Memory B cell (primary cell): ENCODE results near the gene MFAP3L.
"Not testable (repeated sequence)": the region's sequence is repeated elsewhere in the genome, so short reads cannot be mapped to it uniquely, and the experiment has no call there.

Source experiments
- ATAC-seq: fragments of 150-1000 bp; cut with Tn5 transposase; 2 replicates; pipeline ENCODE4 v1.10.0; 2021; ENCODE audit warnings: low read depth, mild to moderate bottlenecking, moderate library complexity
- DNase-seq, 2 donors: peaks; one replicate each; pipeline ENCODE4 v3.0.0; 2022; ENCODE audit warnings: low spot score in 2 of 2
- H3K27ac Mint-ChIP-seq: one replicate; pipeline ENCODE4 v1.8.0; 2022; ENCODE audit warnings: mild to moderate bottlenecking, moderate library complexity, mixed read lengths
- H3K27me3 Mint-ChIP-seq: one replicate; pipeline ENCODE4 v1.8.0; 2022; ENCODE audit warnings: mixed read lengths
- H3K36me3 Mint-ChIP-seq: one replicate; pipeline ENCODE4 v1.8.0; 2022; ENCODE audit warnings: mild to moderate bottlenecking, mixed read lengths
- H3K4me1 Mint-ChIP-seq: one replicate; pipeline ENCODE4 v1.8.0; 2022; ENCODE audit warnings: mixed read lengths
- H3K4me3 Mint-ChIP-seq: one replicate; pipeline ENCODE4 v1.8.0; 2022; ENCODE audit warnings: mild to moderate bottlenecking, moderate library complexity, mixed read lengths
- H3K9me3 Mint-ChIP-seq: one replicate; pipeline ENCODE4 v1.8.0; 2022; ENCODE audit warnings: mixed read lengths

MFAP3L gene

GRCh38 chr4:169957785-169958184 is 68.4 kb downstream of the MFAP3L start:
- peaks cover 4% of the 10 kb centered on the region for H3K4me1 Mint-ChIP-seq
- H3K4me3 Mint-ChIP-seq, result no peak overlapping the region
- H3K27me3 Mint-ChIP-seq, result no peaks in the 10 kb centered on the region
- no peak for ATAC-seq
- no peak for DNase-seq
- no peak overlapping the region for H3K27ac Mint-ChIP-seq
- H3K36me3 Mint-ChIP-seq, result no peaks in the 10 kb centered on the region
- peaks cover 2% of the 10 kb centered on the region for H3K9me3 Mint-ChIP-seq

GRCh38 chr4:169956091-169956843 is 69.9 kb downstream of the MFAP3L start:
- no peak for ATAC-seq
- no peaks in the 10 kb centered on the region for H3K36me3 Mint-ChIP-seq
- H3K4me1 Mint-ChIP-seq, result peaks cover 8% of the 10 kb centered on the region
- H3K27me3 Mint-ChIP-seq, result no peaks in the 10 kb centered on the region
- no peak overlapping the region for H3K4me3 Mint-ChIP-seq
- DNase-seq, result no peak
- peaks cover 2% of the 10 kb centered on the region for H3K9me3 Mint-ChIP-seq
- H3K27ac Mint-ChIP-seq, result no peak overlapping the region

- no peaks in the 10 kb centered on the region for H3K36me3 Mint-ChIP-seq
These were observed 70.7 kb downstream of the MFAP3L start for GRCh38 chr4:169955521-169955920.

GRCh38 chr4:169952236-169953002 is 73.8 kb downstream of the MFAP3L start:
- H3K36me3 Mint-ChIP-seq, result no peaks in the 10 kb centered on the region
- H3K27ac Mint-ChIP-seq, result no peak overlapping the region
- DNase-seq, result no peak
- ATAC-seq, result no peak
- peaks cover 8% of the 10 kb centered on the region for H3K4me1 Mint-ChIP-seq
- peaks cover 6% of the 10 kb centered on the region for H3K27me3 Mint-ChIP-seq
- peaks cover 2% of the 10 kb centered on the region for H3K9me3 Mint-ChIP-seq
- peak overlapping the region; percentile 2 for H3K4me3 Mint-ChIP-seq

More at GRCh38 chr4:169955521-169955920, 70.7 kb downstream of the MFAP3L start:
- H3K27me3 Mint-ChIP-seq, result no peaks in the 10 kb centered on the region
- peaks cover 8% of the 10 kb centered on the region for H3K4me1 Mint-ChIP-seq
- no peak for DNase-seq
- peaks cover 2% of the 10 kb centered on the region for H3K9me3 Mint-ChIP-seq
- H3K27ac Mint-ChIP-seq, result no peak overlapping the region
- ATAC-seq, result no peak
- H3K4me3 Mint-ChIP-seq, result no peak overlapping the region

GRCh38 chr4:169948271-169948670 is 77.9 kb downstream of the MFAP3L start:
- H3K36me3 Mint-ChIP-seq, result no peaks in the 10 kb centered on the region
- H3K9me3 Mint-ChIP-seq, result peaks cover 2% of the 10 kb centered on the region
- DNase-seq (no peak), ATAC-seq (no peak)
- H3K4me1 Mint-ChIP-seq, result peaks cover 8% of the 10 kb centered on the region
- no peak overlapping the region for H3K4me3 Mint-ChIP-seq
- no peak overlapping the region for H3K27ac Mint-ChIP-seq
- peaks cover 6% of the 10 kb centered on the region for H3K27me3 Mint-ChIP-seq

GRCh38 chr4:169945636-169946035 is 80.6 kb downstream of the MFAP3L start:
- Mint-ChIP-seq H3K9me3 (no peaks in the 10 kb centered on the region), H3K4me3 (no peak overlapping the region), H3K27me3 (peaks cover 6% of the 10 kb centered on the region), H3K4me1 (no peaks in the 10 kb centered on the region), H3K27ac (no peak overlapping the region), H3K36me3 (no peaks in the 10 kb centered on the region)
- ATAC-seq (no peak), DNase-seq (no peak)

GRCh38 chr4:169943601-169944000 is 82.6 kb downstream of the MFAP3L start:
- not testable (repeated sequence) for ATAC-seq, H3K9me3 Mint-ChIP-seq, H3K27ac Mint-ChIP-seq, H3K27me3 Mint-ChIP-seq, H3K36me3 Mint-ChIP-seq, H3K4me1 Mint-ChIP-seq, DNase-seq, H3K4me3 Mint-ChIP-seq

- ATAC-seq (no peak), DNase-seq (no peak)
- H3K4me1 Mint-ChIP-seq, result no peaks in the 10 kb centered on the region
- H3K9me3 Mint-ChIP-seq, result no peaks in the 10 kb centered on the region
- no peaks in the 10 kb centered on the region for H3K27me3 Mint-ChIP-seq
- no peaks in the 10 kb centered on the region for H3K36me3 Mint-ChIP-seq
- H3K4me3 Mint-ChIP-seq, result no peak overlapping the region
- H3K27ac Mint-ChIP-seq, result no peak overlapping the region
These were observed 85.1 kb downstream of the MFAP3L start for GRCh38 chr4:169941141-169941540.

GRCh38 chr4:169940460-169940859 is 85.7 kb downstream of the MFAP3L start:
- no peak for DNase-seq

More at GRCh38 chr4:169940460-169940859, 85.7 kb downstream of the MFAP3L start:
- Mint-ChIP-seq H3K36me3 (no peaks in the 10 kb centered on the region), H3K4me1 (no peaks in the 10 kb centered on the region), H3K4me3 (no peak overlapping the region), H3K27ac (no peak overlapping the region), H3K9me3 (no peaks in the 10 kb centered on the region), H3K27me3 (no peaks in the 10 kb centered on the region)
- no peak for ATAC-seq
